Uterus (tissue), 4 donors: ENCODE data around the gene DYNC1LI1. TPM values are rescaled to one million over a fixed set of nuclear protein-coding genes. Genes with fewer than 3 reads are reported as not detected.

ENCODE experiments used
- DNase-seq, 2 donors: peaks; one replicate each; pipeline ENCODE4 v3.0.0-alpha.2; 2019 to 2020
- H3K27ac ChIP-seq, 2 donors: fragments of 200-600 bp; sonication (generic); 1 replicate in 1 of 2; 2 replicates in 1 of 2; pipeline ENCODE4 v1.5.1; 2016 to 2018
- H3K27me3 ChIP-seq, 2 donors: fragments of 200-600 bp; sonication (generic); one replicate each; pipeline ENCODE4 v1.5.1; 2018 to 2019; ENCODE audit warnings: control low read depth in 1 of 2
- H3K36me3 ChIP-seq, 2 donors: fragments of 200-600 bp; sonication (generic); one replicate each; pipeline ENCODE4 v1.5.1; 2019; ENCODE audit warnings: control low read depth in 1 of 2
- H3K4me1 ChIP-seq, 2 donors: fragments of 200-600 bp; sonication (generic); one replicate each; pipeline ENCODE4 v1.5.1; 2018 to 2019; ENCODE audit warnings: control low read depth in 1 of 2
- H3K4me3 ChIP-seq, 2 donors: fragments of 200-600 bp; sonication (generic); 1 replicate in 1 of 2; 2 replicates in 1 of 2; pipeline ENCODE4 v1.5.1; 2018 to 2019; ENCODE audit warnings: mild to moderate bottlenecking in 1 of 2
- H3K9me3 ChIP-seq, 2 donors: fragments of 200-600 bp; sonication (generic); one replicate each; pipeline ENCODE4 v1.5.1; 2019; ENCODE audit warnings: control low read depth in 1 of 2
- CTCF ChIP-seq, 4 experiments: fragments of 200-600 bp in 2 of 4; fragments of 450-650 bp in 2 of 4; sonication (generic) in 2 of 4; IDR thresholded peaks; one replicate each; pipeline ENCODE4 v1.5.1; 2016 to 2019; ENCODE audit warnings: antibody characterized with exemption in 4 of 4, mild to moderate bottlenecking in 2 of 4, moderate library complexity in 1 of 4
- POLR2A ChIP-seq, 2 donors: fragments of 450-650 bp; IDR thresholded peaks; one replicate each; pipeline ENCODE4 v1.6.1; 2016; ENCODE audit warnings: antibody characterized with exemption in 2 of 2, mild to moderate bottlenecking in 1 of 2, moderate library complexity in 1 of 2
- intact Hi-C: fragments of 100-400 bp; cut with DNase I; formaldehyde crosslinking; loops from one replicate; pipeline ENCODE4 v1.15.1; 2023; ENCODE audit warnings: low total_unique reads
- total RNA-seq, 4 donors: library from RNA; depleted of rRNA in 3 of 4; stranded (reverse); fragments of >200 nt in 3 of 4; gene quantifications; one replicate each; pipeline versions ENCODE4 v1.1.0 to v1.2.4, GENCODE V29; 2014 to 2023
- donor health status: DM: yes; HTN: yes; CAD: no.

The DYNC1LI1 gene
- total RNA-seq, 4 donors from 2014 or later, result 9.5 to 65.9 (median 41.0) TPM

GRCh38 chr3:32552013-32552412 lies 18.6 kb downstream of the DYNC1LI1 start:
- Histone ChIP-seq H3K9me3 (no peaks in the 10 kb centered on the region), H3K4me3 (no peak overlapping the region), H3K36me3 (no peaks in the 10 kb centered on the region), H3K27me3 (no peaks in the 10 kb centered on the region), H3K4me1 (no peaks in the 10 kb centered on the region), H3K27ac (no peak overlapping the region)
- TF ChIP-seq POLR2A (IDR thresholded peaks at IDR 0.05), result no peak
- no peak for TF ChIP-seq CTCF (IDR thresholded peaks at IDR 0.05)
- no peak for DNase-seq
- intact Hi-C loops, result no loop called here

GRCh38 chr3:32551496-32551895 lies 19.2 kb downstream of the DYNC1LI1 start:
- H3K4me1 ChIP-seq, result no peaks in the 10 kb centered on the region
- H3K9me3 ChIP-seq, result no peaks in the 10 kb centered on the region
- H3K36me3 ChIP-seq, result no peaks in the 10 kb centered on the region
- H3K27ac ChIP-seq, result no peak overlapping the region
- no peak for DNase-seq
- TF ChIP-seq POLR2A (IDR thresholded peaks at IDR 0.05) (no peak), CTCF (IDR thresholded peaks at IDR 0.05) (no peak)
- no peaks in the 10 kb centered on the region for H3K27me3 ChIP-seq
- intact Hi-C loops, result no loop called here
- H3K4me3 ChIP-seq, result no peak overlapping the region

GRCh38 chr3:32551087-32551486 lies 19.6 kb downstream of the DYNC1LI1 start:
- H3K27me3 ChIP-seq, result no peaks in the 10 kb centered on the region
- TF ChIP-seq CTCF (IDR thresholded peaks at IDR 0.05), result no peak
- TF ChIP-seq POLR2A (IDR thresholded peaks at IDR 0.05), result no peak
- intact Hi-C loops, result no loop called here
- H3K27ac ChIP-seq, result no peak overlapping the region
- H3K36me3 ChIP-seq, result no peaks in the 10 kb centered on the region
- no peak overlapping the region for H3K4me3 ChIP-seq
- H3K9me3 ChIP-seq, result no peaks in the 10 kb centered on the region
- no peak for DNase-seq
- H3K4me1 ChIP-seq, result no peaks in the 10 kb centered on the region

- no peaks in the 10 kb centered on the region for H3K4me1 ChIP-seq
- H3K27ac ChIP-seq, result no peak overlapping the region
- TF ChIP-seq POLR2A (IDR thresholded peaks at IDR 0.05), result no peak
- TF ChIP-seq CTCF (IDR thresholded peaks at IDR 0.05), result no peak
- H3K4me3 ChIP-seq, result no peak overlapping the region
- intact Hi-C loops, result no loop called here
- no peaks in the 10 kb centered on the region for H3K27me3 ChIP-seq
- no peaks in the 10 kb centered on the region for H3K9me3 ChIP-seq
- DNase-seq, result no peak
- no peaks in the 10 kb centered on the region for H3K36me3 ChIP-seq
Observed at GRCh38 chr3:32545305-32545704, 25.4 kb downstream of the DYNC1LI1 start.

GRCh38 chr3:32544894-32545293 lies 25.8 kb downstream of the DYNC1LI1 start:
- no peaks in the 10 kb centered on the region for H3K9me3 ChIP-seq
- DNase-seq, result no peak
- TF ChIP-seq CTCF (IDR thresholded peaks at IDR 0.05), result no peak
- no peak for TF ChIP-seq POLR2A (IDR thresholded peaks at IDR 0.05)
- H3K36me3 ChIP-seq, result no peaks in the 10 kb centered on the region
- no peaks in the 10 kb centered on the region for H3K4me1 ChIP-seq
- no peak overlapping the region for H3K4me3 ChIP-seq
- intact Hi-C loops, result no loop called here
- H3K27ac ChIP-seq, result no peak overlapping the region
- H3K27me3 ChIP-seq, result no peaks in the 10 kb centered on the region
